ENCODE measurements around the gene NLGN3. TPM values are rescaled to one million over a fixed set of nuclear protein-coding genes. Genes with fewer than 3 reads are reported as not detected.

Gene NLGN3
- total RNA-seq, 1 experiment from 2014 or later = 0.28 TPM

DNA sequence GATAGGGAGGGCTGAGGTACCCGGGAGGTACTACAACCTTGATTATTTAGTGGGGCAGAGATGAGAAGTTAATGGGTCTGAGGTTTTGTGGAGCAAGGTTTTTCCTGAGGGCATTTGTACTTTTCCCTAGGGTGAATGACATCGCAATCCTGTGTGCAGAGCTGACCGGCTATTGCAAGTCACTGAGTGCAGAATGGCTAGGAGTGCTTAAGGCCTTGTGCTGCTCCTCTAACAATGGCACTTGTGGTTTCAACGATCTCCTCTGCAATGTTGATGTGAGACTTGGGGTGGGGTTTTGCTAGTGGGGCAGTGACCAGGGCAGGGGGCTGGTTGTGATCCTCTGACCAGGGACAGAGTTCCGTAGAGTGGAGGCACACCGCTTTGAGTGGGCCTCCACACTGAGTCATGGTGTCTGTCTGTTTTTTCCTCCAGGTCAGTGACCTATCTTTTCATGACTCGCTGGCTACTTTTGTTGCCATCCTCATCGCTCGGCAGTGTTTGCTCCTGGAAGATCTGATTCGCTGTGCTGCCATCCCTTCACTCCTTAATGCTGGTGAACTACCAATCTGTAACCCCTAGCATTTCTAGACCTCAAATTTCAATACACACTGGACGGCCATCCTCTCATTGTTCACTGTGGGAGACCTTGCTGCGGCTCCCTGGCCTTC, 16.3 kb upstream of the NLGN3 start:
- H3K4me3 ChIP-seq (ENCODE audit: low read depth in 2 of 2, low read length in 2 of 2) = no peak overlapping the region
- POLR2A ChIA-PET = no interaction called here
- CTCF ChIA-PET = no interaction called here
- H3K4me1 ChIP-seq (ENCODE audit: control insufficient read depth, insufficient read depth, low read length) = no peaks in the 10 kb centered on the region
- in situ Hi-C loops (cut with HindIII; ENCODE audit: low pct_unique_long_range_greater_than_20kb, low sequenced_read_pairs) = no loop called here
- H3K36me3 ChIP-seq (ENCODE audit: control insufficient read depth, insufficient read depth, low read length) = peaks cover 3% of the 10 kb centered on the region
- no peaks in the 10 kb centered on the region for H3K9me3 ChIP-seq (ENCODE audit: control insufficient read depth, insufficient read depth, low read depth, low read length)
- intact Hi-C loops (cut with micrococcal nuclease; ENCODE audit: unreplicated experiment) = no loop called here
- TF ChIP-seq SIN3A (IDR thresholded peaks at IDR 0.05; ENCODE audit: borderline replicate concordance, insufficient read depth, low read depth, low read length) = no peak
- BruUV-seq (replicated peaks) = no TSS peak
- DNase-seq (ENCODE audit: low read depth, low spot score) (no peak), ATAC-seq (no peak)
- no peaks in the 10 kb centered on the region for H3K27me3 ChIP-seq (ENCODE audit: control insufficient read depth, insufficient read depth, low read length)
- H3K27ac ChIP-seq (ENCODE audit: low read length) = no peak overlapping the region

DNA sequence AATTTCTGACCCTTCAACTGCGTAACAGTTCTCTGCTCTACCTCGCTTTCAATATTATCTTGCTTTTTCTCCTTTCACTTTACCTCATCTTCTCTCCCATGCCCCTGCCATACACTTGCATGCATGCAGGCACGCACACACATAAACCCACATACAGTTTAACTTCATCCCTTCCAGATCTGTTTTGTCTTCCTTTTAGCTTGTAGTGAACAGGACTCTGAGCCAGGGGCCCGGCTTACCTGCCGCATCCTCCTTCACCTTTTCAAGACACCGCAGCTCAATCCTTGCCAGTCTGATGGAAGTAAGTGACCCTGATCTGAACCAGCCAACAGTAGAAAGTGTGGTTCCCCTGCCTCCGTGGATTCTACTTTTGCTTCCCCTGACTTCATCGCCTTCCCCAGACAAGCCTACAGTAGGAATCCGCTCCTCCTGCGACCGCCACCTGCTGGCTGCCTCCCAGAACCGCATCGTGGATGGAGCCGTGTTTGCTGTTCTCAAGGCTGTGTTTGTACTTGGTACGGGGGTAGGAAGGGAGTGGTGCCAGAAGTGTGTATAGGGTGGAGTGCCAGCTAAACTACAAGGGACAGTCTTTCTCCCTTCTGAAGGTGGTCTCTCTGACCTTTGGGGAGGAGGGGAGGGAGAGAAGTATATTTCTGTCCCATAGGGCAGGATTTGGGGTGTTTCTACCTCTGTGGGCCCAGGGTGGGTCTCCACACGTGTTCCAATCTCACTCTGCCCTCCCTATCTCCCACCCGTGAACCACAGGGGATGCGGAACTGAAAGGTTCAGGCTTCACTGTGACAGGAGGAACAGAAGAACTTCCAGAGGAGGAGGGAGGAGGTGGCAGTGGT, 15.5 kb upstream of the NLGN3 start:
- in situ Hi-C loops (cut with HindIII; ENCODE audit: low pct_unique_long_range_greater_than_20kb, low sequenced_read_pairs) = no loop called here
- Histone ChIP-seq H3K27me3 (ENCODE audit: control insufficient read depth, insufficient read depth, low read length) (no peaks in the 10 kb centered on the region), H3K4me1 (ENCODE audit: control insufficient read depth, insufficient read depth, low read length) (no peaks in the 10 kb centered on the region), H3K36me3 (ENCODE audit: control insufficient read depth, insufficient read depth, low read length) (no peaks in the 10 kb centered on the region; the same call in none of the 2 replicates), H3K9me3 (ENCODE audit: control insufficient read depth, insufficient read depth, low read depth, low read length) (no peaks in the 10 kb centered on the region), H3K27ac (ENCODE audit: low read length) (no peak overlapping the region), H3K4me3 (ENCODE audit: low read depth in 2 of 2, low read length in 2 of 2) (no peak overlapping the region)
- ATAC-seq = peak; percentile 94
- CTCF ChIA-PET = no interaction called here
- POLR2A ChIA-PET = no interaction called here
- intact Hi-C loops (cut with micrococcal nuclease; ENCODE audit: unreplicated experiment) = no loop called here
- no peak for TF ChIP-seq POLR2AphosphoS5 (IDR thresholded peaks at IDR 0.05; ENCODE audit: low read depth, low read length)
- TF ChIP-seq, protein P1, sequence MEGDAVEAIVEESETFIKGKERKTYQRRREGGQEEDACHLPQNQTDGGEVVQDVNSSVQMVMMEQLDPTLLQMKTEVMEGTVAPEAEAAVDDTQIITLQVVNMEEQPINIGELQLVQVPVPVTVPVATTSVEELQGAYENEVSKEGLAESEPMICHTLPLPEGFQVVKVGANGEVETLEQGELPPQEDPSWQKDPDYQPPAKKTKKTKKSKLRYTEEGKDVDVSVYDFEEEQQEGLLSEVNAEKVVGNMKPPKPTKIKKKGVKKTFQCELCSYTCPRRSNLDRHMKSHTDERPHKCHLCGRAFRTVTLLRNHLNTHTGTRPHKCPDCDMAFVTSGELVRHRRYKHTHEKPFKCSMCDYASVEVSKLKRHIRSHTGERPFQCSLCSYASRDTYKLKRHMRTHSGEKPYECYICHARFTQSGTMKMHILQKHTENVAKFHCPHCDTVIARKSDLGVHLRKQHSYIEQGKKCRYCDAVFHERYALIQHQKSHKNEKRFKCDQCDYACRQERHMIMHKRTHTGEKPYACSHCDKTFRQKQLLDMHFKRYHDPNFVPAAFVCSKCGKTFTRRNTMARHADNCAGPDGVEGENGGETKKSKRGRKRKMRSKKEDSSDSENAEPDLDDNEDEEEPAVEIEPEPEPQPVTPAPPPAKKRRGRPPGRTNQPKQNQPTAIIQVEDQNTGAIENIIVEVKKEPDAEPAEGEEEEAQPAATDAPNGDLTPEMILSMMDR (IDR thresholded peaks at IDR 0.05) = peak; percentile 89
- no peak for TF ChIP-seq SIN3A (IDR thresholded peaks at IDR 0.05; ENCODE audit: borderline replicate concordance, insufficient read depth, low read depth, low read length)
- BruUV-seq (replicated peaks) = no TSS peak
- no peak for DNase-seq (ENCODE audit: low read depth, low spot score)

DNA sequence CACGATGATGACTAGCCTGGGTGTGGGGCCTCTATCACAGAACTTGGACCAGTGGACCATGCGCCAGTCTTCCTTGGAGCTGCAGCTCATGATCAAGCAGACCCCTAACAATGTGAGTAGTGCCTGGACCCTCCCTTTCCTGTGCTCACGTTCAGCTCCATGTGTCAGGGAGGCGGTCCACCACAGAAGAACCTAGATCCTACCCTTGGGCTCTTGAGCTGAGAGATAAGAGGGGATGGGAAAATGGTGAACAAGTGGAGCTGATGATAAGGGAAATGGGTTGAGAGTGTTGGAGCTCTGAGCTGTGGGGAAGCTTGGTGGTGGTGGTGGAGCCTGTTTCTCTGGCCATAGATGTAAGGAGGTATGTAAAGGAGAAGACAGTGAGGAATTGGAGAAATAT, 13.1 kb upstream of the NLGN3 start:
- in situ Hi-C loops (cut with HindIII; ENCODE audit: low pct_unique_long_range_greater_than_20kb, low sequenced_read_pairs) (no loop called here), intact Hi-C loops (cut with micrococcal nuclease; ENCODE audit: unreplicated experiment) (no loop called here)
- Histone ChIP-seq H3K27ac (ENCODE audit: low read length) (no peak overlapping the region), H3K9me3 (ENCODE audit: control insufficient read depth, insufficient read depth, low read depth, low read length) (no peaks in the 10 kb centered on the region), H3K4me1 (ENCODE audit: control insufficient read depth, insufficient read depth, low read length) (no peaks in the 10 kb centered on the region), H3K36me3 (ENCODE audit: control insufficient read depth, insufficient read depth, low read length) (no peaks in the 10 kb centered on the region; the same call in none of the 2 replicates), H3K4me3 (ENCODE audit: low read depth in 2 of 2, low read length in 2 of 2) (no peak overlapping the region), H3K27me3 (ENCODE audit: control insufficient read depth, insufficient read depth, low read length) (no peaks in the 10 kb centered on the region)
- CTCF ChIA-PET = no interaction called here
- no TSS peak for BruUV-seq (replicated peaks)
- POLR2A ChIA-PET = no interaction called here
- ATAC-seq (no peak), DNase-seq (ENCODE audit: low read depth, low spot score) (no peak)
- TF ChIP-seq POLR2AphosphoS5 (IDR thresholded peaks at IDR 0.05; ENCODE audit: low read depth, low read length) (no peak), SIN3A (IDR thresholded peaks at IDR 0.05; ENCODE audit: borderline replicate concordance, insufficient read depth, low read depth, low read length) (no peak), TCF7L2 (IDR thresholded peaks at IDR 0.05; ENCODE audit: low read depth, low read length) (no peak)
- TF ChIP-seq, protein P1 (IDR thresholded peaks at IDR 0.05) = no peak

Data from Panc1 (cell line).